H1 (cell line): Measurements from ENCODE around the gene RPTOR. TPM values are rescaled to one million over a fixed set of nuclear protein-coding genes. Genes with fewer than 3 reads are reported as not detected.

Experiments
- CHD7 ChIP-seq: fragments of 300-600 bp; sonication (generic); IDR thresholded peaks from 2 replicates; pipeline ENCODE4 v1.7.1; 2012; ENCODE audit warnings: low read length, moderate library complexity, mild to moderate bottlenecking, inconsistent platforms; ENCODE audit not compliant: insufficient replicate concordance
- EGR1 ChIP-seq: IDR thresholded peaks from 2 replicates; pipeline ENCODE4 v1.6.1; 2011; ENCODE audit warnings: low read depth, low read length, borderline replicate concordance
- polyA plus RNA-seq, 7 experiments: library from polyadenylated mRNA; depleted of rRNA in 3 of 7; stranded (reverse) in 5 of 7; unstranded in 2 of 7; fragments of >200 nt in 5 of 7; fragments of 200-250 nt in 2 of 7; gene quantifications; 1 replicate in 5 of 7; 2 replicates in 1 of 7; 4 replicates in 1 of 7; pipeline versions ENCODE4 v1.2.1 to v1.2.3, GENCODE V29; 2011 to 2013; ENCODE audit warnings: missing spikeins in 2 of 7, mixed read lengths in 2 of 7
- total RNA-seq: library from RNA; stranded (reverse); fragmentation: NEBNext Ultra II Directional; extraction: Animal tissue kit (Norgen Biotek cat#: 25700); gene quantifications from 2 replicates; pipeline ENCODE4 v1.2.1, GENCODE V29; 2021

The RPTOR gene
- total and polyA plus RNA-seq, 2 of the 8 experiments (the other 6 are each of a cell fraction or from before 2014, with no cell fraction given), result 6.9 to 28.7 TPM

- no peak for TF ChIP-seq CHD7
- peak; percentile 23; the same call in 1 of the 2 replicates for TF ChIP-seq EGR1
These were observed 33.1 kb upstream of the RPTOR start (continued) for GRCh38 chr17:80511222-80512180.
